ENCODE data around the gene TRABD2A. TPM values are rescaled to one million over a fixed set of nuclear protein-coding genes. Genes with fewer than 3 reads are reported as not detected.

Gene TRABD2A
- total and polyA plus RNA-seq, 7 donors = 0.16 to 46.4 (median 3.6) TPM

DNA sequence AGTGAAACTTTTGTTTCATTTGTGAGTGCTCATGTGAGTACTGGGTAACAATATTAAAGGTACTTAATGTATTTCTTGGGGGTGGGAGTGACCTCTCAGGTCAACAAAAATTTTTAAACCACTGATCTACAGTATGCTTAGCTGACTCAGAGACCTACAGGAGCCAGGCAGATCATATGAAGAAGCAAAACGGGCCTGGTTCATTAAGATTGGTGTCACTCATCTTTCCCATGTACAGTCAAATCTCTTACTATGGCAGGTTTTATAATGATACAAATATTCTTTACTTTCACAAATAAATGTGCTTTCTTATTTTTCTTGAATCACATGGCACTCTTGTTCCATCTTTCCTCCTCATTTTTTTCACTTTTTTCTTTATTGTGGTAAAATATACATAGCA is 16.9 kb upstream of the TRABD2A start:
- DNase-seq = no peak
- WGBS, 2 donors = 62 to 75% methylated on average over 1 of the region's 1 CpG
- TF ChIP-seq, protein P1, sequence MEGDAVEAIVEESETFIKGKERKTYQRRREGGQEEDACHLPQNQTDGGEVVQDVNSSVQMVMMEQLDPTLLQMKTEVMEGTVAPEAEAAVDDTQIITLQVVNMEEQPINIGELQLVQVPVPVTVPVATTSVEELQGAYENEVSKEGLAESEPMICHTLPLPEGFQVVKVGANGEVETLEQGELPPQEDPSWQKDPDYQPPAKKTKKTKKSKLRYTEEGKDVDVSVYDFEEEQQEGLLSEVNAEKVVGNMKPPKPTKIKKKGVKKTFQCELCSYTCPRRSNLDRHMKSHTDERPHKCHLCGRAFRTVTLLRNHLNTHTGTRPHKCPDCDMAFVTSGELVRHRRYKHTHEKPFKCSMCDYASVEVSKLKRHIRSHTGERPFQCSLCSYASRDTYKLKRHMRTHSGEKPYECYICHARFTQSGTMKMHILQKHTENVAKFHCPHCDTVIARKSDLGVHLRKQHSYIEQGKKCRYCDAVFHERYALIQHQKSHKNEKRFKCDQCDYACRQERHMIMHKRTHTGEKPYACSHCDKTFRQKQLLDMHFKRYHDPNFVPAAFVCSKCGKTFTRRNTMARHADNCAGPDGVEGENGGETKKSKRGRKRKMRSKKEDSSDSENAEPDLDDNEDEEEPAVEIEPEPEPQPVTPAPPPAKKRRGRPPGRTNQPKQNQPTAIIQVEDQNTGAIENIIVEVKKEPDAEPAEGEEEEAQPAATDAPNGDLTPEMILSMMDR (IDR thresholded peaks at IDR 0.05) = no peak
- TF ChIP-seq POLR2A (IDR thresholded peaks at IDR 0.05) (no peak), POLR2AphosphoS5 (IDR thresholded peaks at IDR 0.05) (no peak), EP300 (IDR thresholded peaks at IDR 0.05) (no peak)
- peaks cover 0 to 15% (median 9%) of the 10 kb centered on the region in 4 donors for H3K4me1 ChIP-seq
- H3K4me3 ChIP-seq = no peak overlapping the region
- H3K36me3 ChIP-seq = no peaks in the 10 kb centered on the region
- no peaks in the 10 kb centered on the region for H3K9me3 ChIP-seq
- intact Hi-C loops (cut with DNase I) = no loop called here
- H3K27ac ChIP-seq = peak overlapping the region; percentile 48 to 65 (median 54)
- no peaks in the 10 kb centered on the region for H3K27me3 ChIP-seq

DNA sequence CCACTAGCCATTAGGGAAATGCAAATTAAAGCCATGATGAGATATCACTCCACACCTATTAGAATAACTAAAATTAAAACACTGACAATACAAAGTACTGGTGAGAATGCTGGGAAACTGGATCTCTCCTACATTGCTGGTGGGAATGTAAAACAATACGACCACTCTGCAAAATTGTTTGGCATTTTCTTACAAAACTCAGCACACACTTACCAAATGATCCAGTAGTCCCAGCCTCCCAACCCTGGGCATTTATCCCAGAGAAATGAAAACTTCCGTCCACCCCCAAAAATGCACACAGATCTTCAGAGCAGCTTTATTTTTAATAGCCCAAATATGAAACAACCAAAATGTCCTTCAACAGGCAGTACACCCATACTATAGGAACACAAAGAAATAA is 15.7 kb upstream of the TRABD2A start:
- no peaks in the 10 kb centered on the region for H3K27me3 ChIP-seq
- H3K4me1 ChIP-seq = peaks cover 0 to 15% (median 9%) of the 10 kb centered on the region in 4 donors
- H3K36me3 ChIP-seq = no peaks in the 10 kb centered on the region
- 83 to 90% methylated on average over 2 of the region's 2 CpGs for WGBS, 2 donors
- intact Hi-C loops (cut with DNase I) = no loop called here
- peak; percentile 18 for DNase-seq
- H3K27ac ChIP-seq = no peak overlapping the region
- TF ChIP-seq, protein P1 (IDR thresholded peaks at IDR 0.05) = no peak
- TF ChIP-seq POLR2AphosphoS5 (IDR thresholded peaks at IDR 0.05) = no peak
- TF ChIP-seq EP300 (IDR thresholded peaks at IDR 0.05) = no peak
- TF ChIP-seq POLR2A (IDR thresholded peaks at IDR 0.05) = no peak
- no peak overlapping the region for H3K4me3 ChIP-seq
- no peaks in the 10 kb centered on the region for H3K9me3 ChIP-seq

DNA sequence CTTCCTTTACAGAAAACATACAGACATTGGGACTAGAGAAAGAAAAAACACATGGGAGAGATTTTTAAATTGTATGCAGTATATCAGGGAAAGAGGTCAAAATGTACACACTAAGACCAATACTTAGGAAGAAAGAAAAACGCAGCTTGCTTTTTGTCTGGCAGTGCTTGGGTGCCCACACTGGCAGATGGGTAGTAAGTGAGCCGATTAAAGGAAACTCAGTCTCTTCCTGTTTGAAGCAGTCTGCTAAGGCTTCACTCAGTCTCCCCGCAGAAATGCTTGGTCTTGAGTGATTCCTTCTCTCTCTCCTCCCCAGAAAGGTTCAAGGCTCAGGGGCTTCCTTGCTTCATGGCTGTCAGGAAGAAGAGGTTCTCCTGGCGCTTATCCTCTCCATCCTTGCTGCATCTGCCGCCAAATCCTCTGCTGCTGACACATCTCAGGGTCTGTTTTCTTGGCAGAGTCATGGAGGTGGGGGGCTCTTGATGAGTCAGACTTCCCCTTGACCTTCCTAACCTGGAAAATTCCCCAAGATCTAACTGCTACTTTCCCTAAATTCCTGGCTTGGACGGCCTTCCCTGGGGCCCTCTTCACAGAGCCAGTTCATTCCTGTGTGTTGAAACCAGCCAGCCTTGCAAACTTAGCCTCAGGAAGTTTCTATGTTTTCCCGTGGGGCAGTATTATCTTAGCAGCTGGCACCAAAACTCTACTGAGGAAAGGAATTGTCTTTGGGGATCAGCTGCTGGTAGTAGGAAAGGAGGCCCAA is 14.1 kb upstream of the TRABD2A start:
- H3K27ac ChIP-seq = no peak overlapping the region
- TF ChIP-seq, protein P1 (IDR thresholded peaks at IDR 0.05) = no peak
- TF ChIP-seq POLR2A (IDR thresholded peaks at IDR 0.05) (no peak), EP300 (IDR thresholded peaks at IDR 0.05) (no peak), POLR2AphosphoS5 (IDR thresholded peaks at IDR 0.05) (no peak)
- peaks cover 0 to 15% (median 9%) of the 10 kb centered on the region in 4 donors for H3K4me1 ChIP-seq
- 48 to 82% methylated on average over 7 of the region's 7 CpGs for WGBS, 2 donors
- H3K36me3 ChIP-seq = no peaks in the 10 kb centered on the region
- no peaks in the 10 kb centered on the region for H3K27me3 ChIP-seq
- H3K4me3 ChIP-seq = no peak overlapping the region
- DNase-seq = peak; percentile 59
- no peaks in the 10 kb centered on the region for H3K9me3 ChIP-seq
- intact Hi-C loops (cut with DNase I) = no loop called here

DNA sequence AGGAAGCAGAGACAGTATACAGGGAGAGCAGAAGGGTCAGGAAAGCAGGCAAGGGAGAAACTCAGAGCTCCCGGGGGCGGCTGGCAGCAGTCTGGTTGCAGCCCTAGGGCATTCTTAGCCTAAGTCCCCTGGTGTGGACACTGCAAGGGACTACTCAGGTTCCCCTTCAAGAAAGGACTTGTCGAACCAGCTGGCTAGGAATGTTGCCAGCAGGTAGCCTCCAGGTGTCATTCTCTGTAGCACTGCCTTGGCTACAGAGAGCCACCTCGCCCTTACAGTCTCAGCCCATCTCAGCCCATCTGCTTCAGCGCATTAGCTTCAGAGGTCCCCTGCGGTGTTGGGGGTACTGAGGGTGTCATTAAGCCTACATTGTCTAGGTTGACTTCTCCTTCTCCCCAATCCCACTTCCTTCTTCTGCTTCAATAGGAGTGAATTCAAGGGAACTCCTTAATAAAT is 13.3 kb upstream of the TRABD2A start:
- H3K9me3 ChIP-seq = no peaks in the 10 kb centered on the region
- peaks cover 0 to 15% (median 10%) of the 10 kb centered on the region in 4 donors for H3K4me1 ChIP-seq
- no peaks in the 10 kb centered on the region for H3K27me3 ChIP-seq
- intact Hi-C loops (cut with DNase I) = no loop called here
- TF ChIP-seq, protein P1 (IDR thresholded peaks at IDR 0.05) = no peak
- TF ChIP-seq POLR2AphosphoS5 (IDR thresholded peaks at IDR 0.05) (no peak), EP300 (IDR thresholded peaks at IDR 0.05) (no peak), POLR2A (IDR thresholded peaks at IDR 0.05) (no peak)
- H3K4me3 ChIP-seq = no peak overlapping the region
- DNase-seq = peak; percentile 63
- no peak overlapping the region for H3K27ac ChIP-seq
- H3K36me3 ChIP-seq = no peaks in the 10 kb centered on the region
- WGBS, 2 donors = 62 to 76% methylated on average over 6 of the region's 6 CpGs

All from sigmoid colon (tissue), 7 donors.